Lower lobe of right lung (tissue), 2 donors: Measurements from ENCODE around the gene BIRC3. TPM values are rescaled to one million over a fixed set of nuclear protein-coding genes. Genes with fewer than 3 reads are reported as not detected.

Source experiments
- ATAC-seq, 2 donors: fragments of 200-7000 bp; cut with Tn5 transposase; one replicate each; pipeline ENCODE4 v1.9.1; 2020 to 2022; ENCODE audit warnings: mild to moderate bottlenecking in 2 of 2, moderate library complexity in 2 of 2
- DNase-seq: peaks from one replicate; pipeline ENCODE4 v3.0.0-alpha.2; 2020
- H3K27ac ChIP-seq: fragments of 200-600 bp; one replicate; pipeline ENCODE4 v1.8.0; 2022
- H3K27me3 ChIP-seq: fragments of 200-600 bp; one replicate; pipeline ENCODE4 v1.8.0; 2022; ENCODE audit warnings: low read depth
- H3K36me3 ChIP-seq: fragments of 200-600 bp; one replicate; pipeline ENCODE4 v1.8.0; 2022; ENCODE audit warnings: mild to moderate bottlenecking
- H3K4me1 ChIP-seq: fragments of 200-600 bp; one replicate; pipeline ENCODE4 v1.8.0; 2022
- H3K4me3 ChIP-seq: fragments of 200-600 bp; one replicate; pipeline ENCODE4 v1.8.0; 2022; ENCODE audit warnings: mild to moderate bottlenecking
- H3K9me3 ChIP-seq: fragments of 200-600 bp; one replicate; pipeline ENCODE4 v1.8.0; 2022
- intact Hi-C: fragments of 100-400 bp; cut with DNase I; formaldehyde crosslinking; loops from one replicate; pipeline ENCODE4 v1.11.0; 2022
- long read RNA-seq: library from polyadenylated mRNA; unstranded; transcript quantifications from one replicate; pipeline ENCODE4 v2.0.0, GENCODE V29; 2021
- total RNA-seq: library from RNA; stranded (reverse); fragmentation: NEBNext Ultra II Directional; extraction: Animal tissue kit (Norgen Biotek cat#: 25700); gene quantifications from one replicate; pipeline ENCODE4 v1.2.1, GENCODE V29; 2021
- TF ChIP-seq, protein P1 (sequence below): fragments of 200-600 bp; IDR thresholded peaks from one replicate; pipeline ENCODE4 v1.8.0; 2022; ENCODE audit warnings: antibody characterized with exemption, mild to moderate bottlenecking
- donor health status: DM: no; HTN: yes; CAD: no; lungs with severe emphysema.

The BIRC3 gene
- total RNA-seq: 17.8 TPM
- long read RNA-seq, full-length matches to known transcripts: 5 of 41 reads
- long read RNA-seq, partial matches to known transcripts: 32 of 41 reads
- long read RNA-seq, other reads (novel, unspliced or antisense): 4 of 41 reads

DNA sequence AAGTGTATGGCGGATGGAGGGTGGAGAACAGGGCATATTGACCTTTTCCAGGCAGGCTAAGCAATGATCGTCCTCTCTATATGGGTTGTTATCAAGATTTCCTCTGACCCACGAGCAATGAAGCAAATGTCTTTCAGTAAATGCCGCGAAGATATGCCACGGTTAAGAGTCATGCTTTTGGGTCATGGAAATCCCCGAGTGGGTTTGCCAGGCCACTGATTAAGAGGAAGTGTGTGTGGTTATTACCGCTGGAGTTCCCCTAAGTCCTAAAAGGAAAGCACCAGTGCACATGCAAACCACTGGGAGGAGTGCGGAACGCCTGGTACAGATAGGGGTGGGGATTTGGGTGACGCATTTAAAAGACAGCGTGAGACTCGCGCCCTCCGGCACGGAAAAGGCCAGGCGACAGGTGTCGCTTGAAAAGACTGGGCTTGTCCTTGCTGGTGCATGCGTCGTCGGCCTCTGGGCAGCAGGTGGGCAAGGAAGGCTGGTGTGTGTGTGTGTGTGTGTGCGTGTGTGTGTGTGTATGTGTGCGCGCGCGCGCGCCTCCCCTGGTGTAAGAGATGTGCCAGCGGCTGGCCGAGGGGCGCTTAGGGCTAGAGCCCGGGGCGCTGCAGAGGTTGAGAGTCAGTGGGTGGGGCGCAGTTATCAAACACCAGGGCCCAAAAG lies at the start of gene BIRC3:
TSS of gene BIRC3 (plus strand) at position 386 of the 669 bp plus-strand sequence. CDS start 7,026 bp downstream, outside the sequence.
- H3K27me3 ChIP-seq: no peaks in the 10 kb centered on the region
- intact Hi-C loops: no loop called here
- peak within 1 kb of the TSS; percentile 58 for H3K4me3 ChIP-seq
- TF ChIP-seq, protein P1, sequence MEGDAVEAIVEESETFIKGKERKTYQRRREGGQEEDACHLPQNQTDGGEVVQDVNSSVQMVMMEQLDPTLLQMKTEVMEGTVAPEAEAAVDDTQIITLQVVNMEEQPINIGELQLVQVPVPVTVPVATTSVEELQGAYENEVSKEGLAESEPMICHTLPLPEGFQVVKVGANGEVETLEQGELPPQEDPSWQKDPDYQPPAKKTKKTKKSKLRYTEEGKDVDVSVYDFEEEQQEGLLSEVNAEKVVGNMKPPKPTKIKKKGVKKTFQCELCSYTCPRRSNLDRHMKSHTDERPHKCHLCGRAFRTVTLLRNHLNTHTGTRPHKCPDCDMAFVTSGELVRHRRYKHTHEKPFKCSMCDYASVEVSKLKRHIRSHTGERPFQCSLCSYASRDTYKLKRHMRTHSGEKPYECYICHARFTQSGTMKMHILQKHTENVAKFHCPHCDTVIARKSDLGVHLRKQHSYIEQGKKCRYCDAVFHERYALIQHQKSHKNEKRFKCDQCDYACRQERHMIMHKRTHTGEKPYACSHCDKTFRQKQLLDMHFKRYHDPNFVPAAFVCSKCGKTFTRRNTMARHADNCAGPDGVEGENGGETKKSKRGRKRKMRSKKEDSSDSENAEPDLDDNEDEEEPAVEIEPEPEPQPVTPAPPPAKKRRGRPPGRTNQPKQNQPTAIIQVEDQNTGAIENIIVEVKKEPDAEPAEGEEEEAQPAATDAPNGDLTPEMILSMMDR: peak; percentile 49
- H3K9me3 ChIP-seq: no peaks in the 10 kb centered on the region
- no peaks in the 10 kb centered on the region for H3K36me3 ChIP-seq
- DNase-seq: peak; percentile 89
- H3K27ac ChIP-seq: peak within 1 kb of the TSS; percentile 81
- peak; percentile 97 for ATAC-seq
- H3K4me1 ChIP-seq: peaks cover 73% of the 10 kb centered on the region

DNA sequence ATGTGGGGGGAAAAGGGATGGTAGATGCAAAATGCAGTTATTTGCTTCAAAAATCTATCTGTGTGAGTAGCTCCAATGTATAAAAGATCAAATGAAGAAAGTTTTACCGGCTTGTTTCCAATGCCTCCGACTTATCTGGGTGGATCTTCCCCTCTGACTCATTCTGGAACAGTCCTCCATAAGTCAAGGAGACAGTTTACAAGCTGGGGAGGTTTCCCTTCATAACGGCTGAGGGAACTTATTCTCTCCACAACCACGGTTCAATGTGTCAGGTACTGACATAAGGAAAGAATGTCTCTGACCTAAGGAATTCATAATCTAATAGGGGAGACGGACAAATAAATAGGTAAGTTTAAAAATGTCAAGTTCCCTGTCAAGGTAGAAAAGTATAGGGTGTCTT lies 49.7 kb upstream of the BIRC3 start:
- peaks cover 7% of the 10 kb centered on the region for H3K27me3 ChIP-seq
- ATAC-seq (no peak), DNase-seq (no peak)
- H3K36me3 ChIP-seq: no peaks in the 10 kb centered on the region
- intact Hi-C loops: no loop called here
- no peaks in the 10 kb centered on the region for H3K9me3 ChIP-seq
- peak overlapping the region; percentile 65 for H3K27ac ChIP-seq
- H3K4me3 ChIP-seq: peak overlapping the region; percentile 50
- peaks cover 8% of the 10 kb centered on the region for H3K4me1 ChIP-seq
- TF ChIP-seq, protein P1: no peak

DNA sequence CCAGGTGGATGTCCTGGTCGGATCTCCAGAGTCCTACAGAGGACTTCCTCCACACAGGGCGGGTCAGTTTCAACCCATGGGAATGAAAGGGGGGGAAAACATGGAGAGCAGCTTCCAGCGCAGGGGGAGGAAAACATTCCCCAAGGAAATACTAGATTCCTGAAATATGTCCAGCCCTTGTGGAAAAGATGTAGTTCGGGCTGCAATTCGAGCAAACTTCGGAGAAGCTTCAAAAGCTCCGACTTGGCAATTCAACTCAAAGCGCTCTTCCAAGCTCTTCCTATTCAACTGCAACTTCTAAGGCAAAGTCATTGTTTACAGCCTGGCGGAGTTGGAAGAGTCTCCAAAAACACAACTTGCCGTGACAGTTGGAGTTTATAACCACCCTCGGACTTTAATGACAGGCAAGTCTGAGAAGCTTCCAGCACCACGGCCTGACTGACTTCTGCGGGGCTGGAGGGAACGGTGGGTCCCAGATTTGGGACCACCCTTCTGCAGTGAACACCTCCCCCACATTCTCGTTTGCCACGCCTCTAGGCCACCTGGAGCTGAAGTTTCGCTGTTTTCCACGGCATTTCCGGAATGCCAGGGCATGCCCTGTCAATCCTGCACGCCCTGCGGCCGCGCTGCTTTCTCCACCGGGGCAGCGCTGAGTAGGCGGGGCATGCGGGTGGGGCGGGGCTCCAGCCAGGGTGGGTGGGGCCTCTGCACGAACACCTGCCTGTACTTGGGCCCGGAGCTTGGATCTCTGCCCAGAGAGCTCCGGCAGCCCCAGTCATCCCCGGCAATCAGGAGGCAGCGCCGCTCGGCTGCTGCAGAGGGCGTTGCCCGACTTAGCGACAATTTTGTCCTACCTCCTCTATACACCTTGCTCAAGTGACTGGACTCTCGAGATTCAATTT lies 49.0 kb upstream of the BIRC3 start:
- TF ChIP-seq, protein P1: peak; percentile 46

DNA sequence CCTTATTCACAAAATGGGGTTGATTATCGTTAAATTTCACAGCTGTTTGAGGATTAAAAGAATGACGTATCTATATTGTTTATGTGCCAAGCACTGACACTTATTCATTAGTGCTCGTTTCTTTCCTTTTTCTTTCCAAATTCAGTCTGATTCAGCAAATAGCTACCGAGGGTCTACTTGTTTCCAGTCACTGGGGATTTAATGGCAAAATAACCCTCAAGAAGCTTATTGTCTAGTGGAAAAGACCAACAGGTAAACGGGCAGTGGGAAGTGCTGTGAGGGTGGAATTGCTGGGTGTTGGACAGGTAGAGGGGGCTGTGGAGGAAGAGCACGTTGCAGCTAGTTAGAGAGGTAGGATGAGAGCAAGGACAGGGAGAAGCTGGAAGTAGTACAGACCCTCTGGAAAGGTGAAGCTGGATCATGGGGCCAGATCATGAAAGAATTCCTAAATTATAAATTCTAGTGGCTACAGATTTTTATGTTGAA lies 48.3 kb upstream of the BIRC3 start:
- peak overlapping the region; percentile 65 for H3K27ac ChIP-seq
- peak overlapping the region; percentile 50 for H3K4me3 ChIP-seq
- peaks cover 7% of the 10 kb centered on the region for H3K27me3 ChIP-seq
- no peaks in the 10 kb centered on the region for H3K9me3 ChIP-seq
- no peaks in the 10 kb centered on the region for H3K36me3 ChIP-seq
- TF ChIP-seq, protein P1: no peak
- intact Hi-C loops: no loop called here
- peak in 1 of 2 donors; percentile 46 for ATAC-seq
- no peak for DNase-seq
- H3K4me1 ChIP-seq: peaks cover 8% of the 10 kb centered on the region

More for the DNA sequence above, 49.0 kb upstream of the BIRC3 start:
- H3K36me3 ChIP-seq: no peaks in the 10 kb centered on the region
- H3K4me1 ChIP-seq: peaks cover 8% of the 10 kb centered on the region
- ATAC-seq (peak; percentile 98 to 99), DNase-seq (peak; percentile 92)
- H3K27ac ChIP-seq: peak overlapping the region; percentile 65
- H3K4me3 ChIP-seq: peak overlapping the region; percentile 50
- no peaks in the 10 kb centered on the region for H3K9me3 ChIP-seq
- intact Hi-C loops: no loop called here
- peaks cover 7% of the 10 kb centered on the region for H3K27me3 ChIP-seq

DNA sequence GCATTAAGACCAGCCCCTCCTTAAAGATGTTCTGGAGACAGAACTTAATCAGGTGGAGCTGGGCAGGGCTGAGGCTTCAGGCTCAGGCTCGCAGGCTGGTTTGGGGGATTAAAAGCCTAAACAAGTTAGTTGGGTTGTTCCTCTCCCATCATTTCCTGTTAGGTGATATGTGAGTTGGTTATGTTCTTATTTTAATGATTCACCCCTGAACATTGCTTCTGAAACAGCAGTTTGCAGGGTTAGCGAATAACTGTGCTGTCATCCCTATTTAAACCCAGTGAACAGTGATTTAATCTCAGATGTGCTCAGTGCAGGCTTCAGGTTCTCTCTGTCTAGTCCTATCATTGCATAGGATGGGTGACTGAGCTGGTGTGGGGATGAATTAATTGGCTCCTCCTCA lies 47.4 kb upstream of the BIRC3 start:
- TF ChIP-seq, protein P1: no peak
- H3K27me3 ChIP-seq: peaks cover 7% of the 10 kb centered on the region
- no peak for ATAC-seq
- intact Hi-C loops: no loop called here
- H3K4me1 ChIP-seq: peaks cover 8% of the 10 kb centered on the region
- DNase-seq: no peak
- H3K36me3 ChIP-seq: no peaks in the 10 kb centered on the region
- H3K9me3 ChIP-seq: no peaks in the 10 kb centered on the region
- no peak overlapping the region for H3K4me3 ChIP-seq
- H3K27ac ChIP-seq: no peak overlapping the region
